Ovary (tissue), 3 donors: Measurements from ENCODE around the gene TRIM66.

Experiments used
- CTCF ChIP-seq, 3 donors: fragments of 450-650 bp in 2 of 3; fragments of 200-600 bp in 1 of 3; IDR thresholded peaks; one replicate each; pipeline versions ENCODE4 v1.5.1 to v1.8.0; 2016 to 2022; ENCODE audit warnings: antibody characterized with exemption in 3 of 3, mild to moderate bottlenecking in 1 of 3
- EP300 ChIP-seq: sonication (generic); formaldehyde crosslinking; IDR thresholded peaks from one replicate; pipeline ENCODE4 v1.6.1; 2017; ENCODE audit warnings: antibody characterized with exemption
- donor health status: DM: no; HTN: no; CAD: no.

GRCh38 chr11:8597182-8597581, 85.3 kb downstream of the TRIM66 start:
- TF ChIP-seq CTCF (IDR thresholded peaks at IDR 0.05): no peak
- TF ChIP-seq EP300: no peak
